ENCODE data around the gene CDH23.

GRCh38 chr10:71360735-71361134 lies 36.0 kb upstream of the CDH23 start:
- no peak for TF ChIP-seq CTCF (IDR thresholded peaks at IDR 0.05)
- no peak for TF ChIP-seq EP300 (IDR thresholded peaks at IDR 0.05; ENCODE audit: low read depth)
- TF ChIP-seq POLR2A (IDR thresholded peaks at IDR 0.05), result no peak

Measured in transverse colon (tissue), 3 donors.